Measurements from ENCODE around the gene PGF. TPM values are rescaled to one million over a fixed set of nuclear protein-coding genes. Genes with fewer than 3 reads are reported as not detected.

The PGF gene
- total and polyA plus RNA-seq, 2 of the 13 experiments (the other 11 are each of a cell fraction or from before 2014, with no cell fraction given), result 10.7 to 27.5 TPM

DNA sequence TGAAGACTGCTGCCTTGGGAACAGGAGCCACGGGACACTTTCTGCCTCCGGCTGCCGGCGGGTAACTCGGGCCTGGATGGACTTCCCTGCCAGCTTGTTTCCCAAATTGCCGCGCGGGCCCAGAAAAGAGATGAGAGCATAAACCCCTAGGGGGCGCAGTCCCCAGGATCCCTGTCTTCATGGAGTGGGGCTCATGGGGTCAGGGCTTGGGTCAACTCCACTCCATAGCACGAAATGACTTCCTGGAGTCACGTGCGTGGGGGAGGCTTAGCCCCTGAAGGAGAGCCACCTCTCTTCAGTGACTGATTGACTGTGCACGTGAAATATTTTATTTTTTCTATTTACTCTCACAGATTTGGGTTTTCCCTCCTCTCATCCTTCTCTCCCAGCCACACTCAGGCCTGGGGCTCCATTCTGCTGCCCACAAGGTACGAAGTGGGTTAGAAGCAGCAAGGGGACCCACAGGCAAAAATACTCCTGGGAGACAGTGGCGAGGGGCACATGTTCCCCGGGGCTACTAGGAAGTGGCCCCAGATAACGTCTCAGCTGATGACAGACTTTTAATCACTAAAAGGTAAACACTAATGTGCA is 10.0 kb downstream of the PGF start (continued):
- no peak for TF ChIP-seq ZUFSP (CRISPR knock-in tag; IDR thresholded peaks at IDR 0.05; ENCODE audit: borderline replicate concordance)
- no peak for TF ChIP-seq ZNF629 (CRISPR knock-in tag; conservative IDR thresholded peaks at IDR 0.05)
- TF ChIP-seq, protein P1, sequence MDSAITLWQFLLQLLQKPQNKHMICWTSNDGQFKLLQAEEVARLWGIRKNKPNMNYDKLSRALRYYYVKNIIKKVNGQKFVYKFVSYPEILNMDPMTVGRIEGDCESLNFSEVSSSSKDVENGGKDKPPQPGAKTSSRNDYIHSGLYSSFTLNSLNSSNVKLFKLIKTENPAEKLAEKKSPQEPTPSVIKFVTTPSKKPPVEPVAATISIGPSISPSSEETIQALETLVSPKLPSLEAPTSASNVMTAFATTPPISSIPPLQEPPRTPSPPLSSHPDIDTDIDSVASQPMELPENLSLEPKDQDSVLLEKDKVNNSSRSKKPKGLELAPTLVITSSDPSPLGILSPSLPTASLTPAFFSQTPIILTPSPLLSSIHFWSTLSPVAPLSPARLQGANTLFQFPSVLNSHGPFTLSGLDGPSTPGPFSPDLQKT (CRISPR knock-in tag; IDR thresholded peaks at IDR 0.05; ENCODE audit: borderline replicate concordance), result no peak
- no peak for TF ChIP-seq ZNF7 (CRISPR knock-in tag; IDR thresholded peaks at IDR 0.05)
- TF ChIP-seq ZNF10 (CRISPR knock-in tag; IDR thresholded peaks at IDR 0.05; ENCODE audit: borderline replicate concordance, low read depth), result 0 out of 2 replicates have a peak, but pooled peaks have one; percentile 35
- no peak for TF ChIP-seq ZNF235 (CRISPR knock-in tag; IDR thresholded peaks at IDR 0.05; ENCODE audit: borderline replicate concordance)
- TF ChIP-seq, protein P2, sequence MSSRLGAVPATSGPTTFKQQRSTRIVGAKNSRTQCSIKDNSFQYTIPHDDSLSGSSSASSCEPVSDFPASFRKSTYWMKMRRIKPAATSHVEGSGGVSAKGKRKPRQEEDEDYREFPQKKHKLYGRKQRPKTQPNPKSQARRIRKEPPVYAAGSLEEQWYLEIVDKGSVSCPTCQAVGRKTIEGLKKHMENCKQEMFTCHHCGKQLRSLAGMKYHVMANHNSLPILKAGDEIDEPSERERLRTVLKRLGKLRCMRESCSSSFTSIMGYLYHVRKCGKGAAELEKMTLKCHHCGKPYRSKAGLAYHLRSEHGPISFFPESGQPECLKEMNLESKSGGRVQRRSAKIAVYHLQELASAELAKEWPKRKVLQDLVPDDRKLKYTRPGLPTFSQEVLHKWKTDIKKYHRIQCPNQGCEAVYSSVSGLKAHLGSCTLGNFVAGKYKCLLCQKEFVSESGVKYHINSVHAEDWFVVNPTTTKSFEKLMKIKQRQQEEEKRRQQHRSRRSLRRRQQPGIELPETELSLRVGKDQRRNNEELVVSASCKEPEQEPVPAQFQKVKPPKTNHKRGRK (CRISPR knock-in tag; IDR thresholded peaks at IDR 0.05), result no peak
- TF ChIP-seq GPBP1L1 (CRISPR knock-in tag; IDR thresholded peaks at IDR 0.05), result no peak
- TF ChIP-seq ZNF329 (CRISPR knock-in tag; IDR thresholded peaks at IDR 0.05; ENCODE audit: low read depth), result no peak
- TF ChIP-seq ZNF138 (CRISPR knock-in tag; IDR thresholded peaks at IDR 0.05; ENCODE audit: low read depth), result no peak
- TF ChIP-seq RORA (CRISPR knock-in tag; IDR thresholded peaks at IDR 0.05), result no peak
- TF ChIP-seq NFYB (CRISPR knock-in tag; IDR thresholded peaks at IDR 0.05), result no peak
- TF ChIP-seq, protein P3, sequence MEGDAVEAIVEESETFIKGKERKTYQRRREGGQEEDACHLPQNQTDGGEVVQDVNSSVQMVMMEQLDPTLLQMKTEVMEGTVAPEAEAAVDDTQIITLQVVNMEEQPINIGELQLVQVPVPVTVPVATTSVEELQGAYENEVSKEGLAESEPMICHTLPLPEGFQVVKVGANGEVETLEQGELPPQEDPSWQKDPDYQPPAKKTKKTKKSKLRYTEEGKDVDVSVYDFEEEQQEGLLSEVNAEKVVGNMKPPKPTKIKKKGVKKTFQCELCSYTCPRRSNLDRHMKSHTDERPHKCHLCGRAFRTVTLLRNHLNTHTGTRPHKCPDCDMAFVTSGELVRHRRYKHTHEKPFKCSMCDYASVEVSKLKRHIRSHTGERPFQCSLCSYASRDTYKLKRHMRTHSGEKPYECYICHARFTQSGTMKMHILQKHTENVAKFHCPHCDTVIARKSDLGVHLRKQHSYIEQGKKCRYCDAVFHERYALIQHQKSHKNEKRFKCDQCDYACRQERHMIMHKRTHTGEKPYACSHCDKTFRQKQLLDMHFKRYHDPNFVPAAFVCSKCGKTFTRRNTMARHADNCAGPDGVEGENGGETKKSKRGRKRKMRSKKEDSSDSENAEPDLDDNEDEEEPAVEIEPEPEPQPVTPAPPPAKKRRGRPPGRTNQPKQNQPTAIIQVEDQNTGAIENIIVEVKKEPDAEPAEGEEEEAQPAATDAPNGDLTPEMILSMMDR (CRISPR knock-in tag; IDR thresholded peaks at IDR 0.05), result peak; percentile 61
- no peak for TF ChIP-seq MED13 (CRISPR knock-in tag; IDR thresholded peaks at IDR 0.05)
- TF ChIP-seq KDM1A (CRISPR knock-in tag; IDR thresholded peaks at IDR 0.05), result no peak
- 0 out of 2 replicates have a peak, but pooled peaks have one; percentile 50 for TF ChIP-seq ARID5B (CRISPR knock-in tag; IDR thresholded peaks at IDR 0.05)
- TF ChIP-seq NR2F6 (IDR thresholded peaks at IDR 0.05), result peak; percentile 32
- TF ChIP-seq NR2F6 (CRISPR knock-in tag; IDR thresholded peaks at IDR 0.05), result no peak
- no peak for TF ChIP-seq HNRNPH1 (optimal IDR thresholded peaks at IDR 0.05; ENCODE audit: low read depth, low read length)
